HepG2 (cell line): ENCODE measurements around the gene STRN3. TPM values are rescaled to one million over a fixed set of nuclear protein-coding genes. Genes with fewer than 3 reads are reported as not detected.

Source experiments
- ARNT ChIP-seq: fragments of 450-650 bp; IDR thresholded peaks from 2 replicates; pipeline ENCODE4 v1.6.1; 2017
- ATF1 ChIP-seq: IDR thresholded peaks from 2 replicates; pipeline ENCODE4 v1.6.1; 2016; ENCODE audit warnings: mild to moderate bottlenecking, control low read depth
- ATF5 ChIP-seq: sonication (generic); formaldehyde crosslinking; IDR thresholded peaks from 2 replicates; pipeline ENCODE4 v1.4.0; 2020; ENCODE audit warnings: mild to moderate bottlenecking, low read depth, missing genetic modification reagents
- CEBPG ChIP-seq: IDR thresholded peaks from 2 replicates; pipeline ENCODE4 v1.6.1; 2016
- CREBL2 ChIP-seq: sonication (generic); formaldehyde crosslinking; IDR thresholded peaks from 2 replicates; pipeline ENCODE4 v1.8.1; 2023; ENCODE audit warnings: missing genetic modification reagents, mild to moderate bottlenecking, borderline replicate concordance
- ETV6 ChIP-seq: sonication (generic); formaldehyde crosslinking; conservative IDR thresholded peaks from 2 replicates; pipeline ENCODE4 v1.4.0; 2020; ENCODE audit warnings: missing genetic modification reagents
- GPN1 ChIP-seq: sonication (generic); formaldehyde crosslinking; IDR thresholded peaks from 2 replicates; pipeline ENCODE4 v1.5.1; 2020; ENCODE audit warnings: missing genetic modification reagents, borderline replicate concordance
- HOXD1 ChIP-seq: sonication (generic); formaldehyde crosslinking; IDR thresholded peaks from 2 replicates; pipeline ENCODE4 v1.5.0; 2020; ENCODE audit warnings: missing genetic modification reagents
- NRL ChIP-seq: sonication (generic); formaldehyde crosslinking; IDR thresholded peaks from 2 replicates; pipeline ENCODE4 v1.5.0; 2020; ENCODE audit warnings: missing genetic modification reagents, mild to moderate bottlenecking, moderate library complexity, borderline replicate concordance
- SIN3A ChIP-seq: IDR thresholded peaks from 2 replicates; pipeline ENCODE4 v1.6.1; 2011; ENCODE audit warnings: low read depth, mild to moderate bottlenecking, control low read depth, low read length, borderline replicate concordance
- SKI ChIP-seq: fragments of 450-650 bp; IDR thresholded peaks from one replicate; pipeline ENCODE4 v1.6.1; 2018; ENCODE audit warnings: mild to moderate bottlenecking; ENCODE audit not compliant: partially characterized antibody
- STAT6 ChIP-seq: sonication (generic); formaldehyde crosslinking; IDR thresholded peaks from 2 replicates; pipeline ENCODE4 v1.4.0; 2020; ENCODE audit warnings: missing genetic modification reagents, mild to moderate bottlenecking, borderline replicate concordance
- ZFAT ChIP-seq: sonication (generic); formaldehyde crosslinking; conservative IDR thresholded peaks from 2 replicates; pipeline ENCODE4 v1.8.1; 2023; ENCODE audit warnings: missing genetic modification reagents, inconsistent platforms
- ZFP41 ChIP-seq: sonication (generic); formaldehyde crosslinking; IDR thresholded peaks from 2 replicates; pipeline ENCODE4 v1.4.0; 2020; ENCODE audit warnings: mild to moderate bottlenecking, missing genetic modification reagents, borderline replicate concordance
- ZNF318 ChIP-seq: sonication (generic); formaldehyde crosslinking; IDR thresholded peaks from 2 replicates; pipeline ENCODE4 v1.4.0; 2020; ENCODE audit warnings: mild to moderate bottlenecking, missing genetic modification reagents
- ZNF446 ChIP-seq: sonication (generic); formaldehyde crosslinking; IDR thresholded peaks from 2 replicates; pipeline ENCODE4 v1.5.0; 2020; ENCODE audit warnings: mild to moderate bottlenecking, missing genetic modification reagents
- ZNF496 ChIP-seq: sonication (generic); formaldehyde crosslinking; IDR thresholded peaks from 2 replicates; pipeline ENCODE4 v1.8.1; 2023; ENCODE audit warnings: mild to moderate bottlenecking, moderate library complexity, missing genetic modification reagents; ENCODE audit not compliant: insufficient replicate concordance
- ZNF530 ChIP-seq: sonication (generic); formaldehyde crosslinking; IDR thresholded peaks from 2 replicates; pipeline ENCODE4 v1.5.0; 2020; ENCODE audit warnings: low read depth, mild to moderate bottlenecking, missing genetic modification reagents
- ZNF790 ChIP-seq: sonication (generic); formaldehyde crosslinking; IDR thresholded peaks from 2 replicates; pipeline ENCODE4 v1.8.0; 2022; ENCODE audit warnings: missing genetic modification reagents, mild to moderate bottlenecking, borderline replicate concordance
- polyA plus RNA-seq, 8 experiments: library from polyadenylated mRNA; depleted of rRNA in 3 of 8; stranded (reverse) in 7 of 8; unstranded in 1 of 8; fragments of >200 nt; fragmentation: Illumina TruSeq in 4 of 8; extraction: Trizol in 4 of 8; gene quantifications; 2 replicates each; pipeline versions ENCODE4 v1.2.1 to v1.2.3, GENCODE V29; 2011 to 2016; ENCODE audit warnings: low read depth in 4 of 8, missing spikeins in 1 of 8, mixed read lengths in 1 of 8; ENCODE audit not compliant: insufficient read depth in 1 of 8
- total RNA-seq, 5 experiments: library from RNA; depleted of rRNA; stranded (reverse); fragments of >200 nt; fragmentation: Illumina TruSeq; extraction: Trizol; gene quantifications; 2 replicates each; pipeline ENCODE4 v1.2.3, GENCODE V29; 2016; ENCODE audit warnings: low read depth in 1 of 5

The STRN3 gene
- total and polyA plus RNA-seq, 2 of the 13 experiments (the other 11 are each of a cell fraction or from before 2014, with no cell fraction given) = 49.4 to 123 TPM

GRCh38 chr14:30980980-30981379, 45.2 kb downstream of the STRN3 start (continued):
- no peak for TF ChIP-seq ARNT
- no peak for TF ChIP-seq ZNF318
- TF ChIP-seq CREBL2 (CRISPR knock-in tag) = no peak
- no peak for TF ChIP-seq NRL (CRISPR knock-in tag)
- TF ChIP-seq ATF5 (CRISPR knock-in tag) = no peak
- peak; percentile 17; the same call in 1 of the 2 replicates for TF ChIP-seq CEBPG
- TF ChIP-seq HOXD1 (CRISPR knock-in tag) = no peak
- TF ChIP-seq ZFP41 = no peak
- no peak for TF ChIP-seq STAT6 (CRISPR knock-in tag)
- 0 out of 2 replicates have a peak, but pooled peaks have one; percentile 55 for TF ChIP-seq ETV6
- no peak for TF ChIP-seq ZNF496 (CRISPR knock-in tag)
- TF ChIP-seq ATF1 (CRISPR knock-in tag) = no peak
- TF ChIP-seq ZNF790 (CRISPR knock-in tag) = no peak
- TF ChIP-seq SIN3A = no peak
- no peak for TF ChIP-seq SKI
- TF ChIP-seq ZNF530 (CRISPR knock-in tag) = no peak
- TF ChIP-seq ZFAT (CRISPR knock-in tag) = no peak
- no peak for TF ChIP-seq GPN1
- TF ChIP-seq ZNF446 (CRISPR knock-in tag) = no peak
